NCI-H2029 treated with DMSO at 0.1 percent for 48 hours (cell line): ENCODE measurements around the gene TMEM219.

Source experiments
- DNase-seq: peaks from one replicate; lab custom pipeline; 2025; lab: John Stamatoyannopoulos, UW

Gene TMEM219

DNA sequence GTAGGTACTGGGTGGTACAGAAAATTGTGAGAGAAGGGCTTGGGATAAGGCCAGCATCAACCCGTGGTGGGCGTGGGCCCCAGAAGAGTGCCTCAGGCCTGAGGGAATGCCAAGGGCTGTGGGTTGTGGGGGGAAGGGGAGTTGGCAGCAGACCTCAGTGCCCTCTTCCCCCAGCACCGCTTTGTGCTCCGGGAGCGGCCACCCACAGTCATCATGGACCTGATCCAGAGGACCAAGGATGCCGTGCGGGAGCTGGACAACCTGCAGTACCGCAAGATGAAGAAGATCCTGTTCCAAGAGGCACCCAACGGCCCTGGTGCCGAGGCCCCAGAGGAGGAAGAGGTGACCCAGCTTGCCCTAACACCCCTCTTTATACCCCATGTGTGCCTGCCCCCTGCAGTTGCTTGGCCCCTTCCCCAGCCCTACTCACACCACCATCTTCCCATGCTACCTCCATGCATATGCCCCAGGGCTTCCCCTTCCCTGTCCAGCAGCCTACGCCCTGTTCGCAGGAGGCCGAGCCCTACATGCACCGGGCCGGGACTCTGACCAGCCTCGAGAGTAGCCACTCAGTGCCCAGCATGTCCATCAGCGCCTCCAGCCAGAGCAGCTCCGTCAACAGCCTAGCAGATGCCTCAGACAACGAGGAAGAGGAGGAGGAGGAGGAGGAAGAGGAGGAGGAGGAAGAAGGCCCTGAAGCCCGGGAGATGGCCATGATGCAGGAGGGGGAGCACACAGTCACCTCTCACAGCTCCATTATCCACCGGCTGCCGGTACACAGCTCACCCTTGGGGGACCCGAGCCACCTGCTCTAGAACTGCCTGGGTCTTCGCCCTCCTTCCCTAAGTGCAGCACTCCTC is 20.9 kb downstream of the TMEM219 start:
- DNase-seq = no peak

DNA sequence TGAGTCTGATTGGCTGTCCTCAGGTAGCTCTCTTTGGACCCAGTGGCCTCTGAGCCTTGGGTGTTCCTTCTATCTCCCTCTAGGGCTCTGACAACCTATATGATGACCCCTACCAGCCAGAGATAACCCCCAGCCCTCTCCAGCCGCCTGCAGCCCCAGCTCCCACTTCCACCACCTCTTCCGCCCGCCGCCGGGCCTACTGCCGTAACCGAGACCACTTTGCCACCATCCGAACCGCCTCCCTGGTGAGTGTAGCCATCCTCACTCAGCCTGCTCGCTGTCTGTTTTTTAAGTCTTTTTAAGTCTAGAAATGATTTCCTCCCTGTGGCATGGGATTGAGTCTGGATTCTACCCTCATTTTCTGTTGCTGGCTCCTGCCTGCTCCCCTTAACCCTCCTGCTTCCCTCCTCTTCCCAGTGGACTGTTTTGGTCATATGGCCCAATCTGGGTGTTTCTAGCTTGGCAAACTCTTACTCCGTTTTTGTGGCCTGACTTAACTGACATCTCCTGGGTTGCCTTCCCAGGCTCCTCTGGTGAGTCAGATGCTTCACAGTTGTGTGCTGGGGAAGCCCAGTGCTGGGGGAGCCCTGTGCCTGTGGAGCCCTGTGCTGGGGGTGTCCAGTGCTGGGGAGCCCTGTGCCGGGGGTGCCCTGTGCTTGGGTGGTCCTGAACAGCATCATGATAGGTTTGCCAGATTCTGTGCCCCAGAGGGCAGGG is 21.7 kb downstream of the TMEM219 start:
- DNase-seq = no peak

DNA sequence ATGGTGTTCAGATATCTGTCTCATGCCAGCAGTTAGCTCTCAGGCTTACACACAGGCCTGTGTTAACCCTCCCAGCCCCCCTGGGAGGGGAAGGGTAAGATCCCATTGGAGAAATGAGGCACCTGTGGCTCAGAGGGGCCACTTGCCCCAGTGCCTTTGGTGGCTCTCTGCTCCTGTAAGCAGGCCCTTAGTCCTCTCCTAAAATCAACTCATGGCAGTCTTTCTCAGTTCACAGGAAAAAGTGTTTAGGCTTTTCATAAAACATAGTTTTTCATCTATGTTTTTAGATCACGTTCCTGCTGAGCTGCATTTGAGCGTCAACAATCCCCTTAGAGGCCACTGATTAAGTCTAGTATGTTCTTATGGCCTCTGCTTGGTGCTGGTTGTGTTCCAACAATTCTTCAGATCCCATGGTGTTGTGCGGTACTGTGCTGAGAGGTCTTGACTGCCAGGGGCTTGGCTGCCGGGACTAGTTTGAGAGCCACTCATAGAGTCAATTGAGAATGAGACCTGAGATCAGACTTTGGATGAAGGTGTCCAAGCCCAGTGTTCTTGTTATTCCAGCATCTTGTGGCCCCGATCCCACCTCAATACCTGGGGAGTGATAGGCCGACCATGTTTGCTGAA is 22.4 kb downstream of the TMEM219 start:
- DNase-seq = no peak

DNA sequence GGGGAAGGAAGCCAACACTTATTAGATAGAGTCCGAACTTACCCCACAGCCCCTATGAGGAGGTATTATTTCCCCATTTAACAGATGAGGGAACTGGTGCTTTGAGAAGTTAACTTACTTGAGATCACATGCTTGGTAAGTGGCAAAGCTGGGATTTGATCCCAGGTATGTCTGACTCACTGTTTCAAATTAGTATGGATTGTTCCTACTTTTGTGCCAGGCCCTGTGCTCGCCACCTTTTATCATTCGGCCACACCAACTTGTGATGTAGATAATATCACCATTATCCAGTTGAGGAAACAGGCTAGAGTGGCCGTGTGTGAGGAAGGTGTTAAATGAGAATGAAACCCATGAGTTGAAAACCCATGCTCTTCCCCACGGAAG is 22.9 kb downstream of the TMEM219 start:
- DNase-seq = no peak

DNA sequence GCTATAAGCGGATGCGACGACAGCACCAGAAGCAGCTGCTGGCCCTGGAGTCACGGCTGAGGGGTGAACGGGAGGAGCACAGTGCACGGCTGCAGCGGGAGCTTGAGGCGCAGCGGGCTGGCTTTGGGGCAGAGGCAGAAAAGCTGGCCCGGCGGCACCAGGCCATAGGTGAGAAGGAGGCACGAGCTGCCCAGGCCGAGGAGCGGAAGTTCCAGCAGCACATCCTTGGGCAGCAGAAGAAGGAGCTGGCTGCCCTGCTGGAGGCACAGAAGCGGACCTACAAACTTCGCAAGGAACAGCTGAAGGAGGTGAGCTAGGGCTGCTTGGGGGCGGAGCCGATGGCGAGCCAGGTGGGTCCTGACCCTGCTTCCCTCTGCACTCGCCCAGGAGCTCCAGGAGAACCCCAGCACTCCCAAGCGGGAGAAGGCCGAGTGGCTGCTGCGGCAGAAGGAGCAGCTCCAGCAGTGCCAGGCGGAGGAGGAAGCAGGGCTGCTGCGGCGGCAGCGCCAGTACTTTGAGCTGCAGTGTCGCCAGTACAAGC is 23.5 kb downstream of the TMEM219 start:
- DNase-seq = no peak

DNA sequence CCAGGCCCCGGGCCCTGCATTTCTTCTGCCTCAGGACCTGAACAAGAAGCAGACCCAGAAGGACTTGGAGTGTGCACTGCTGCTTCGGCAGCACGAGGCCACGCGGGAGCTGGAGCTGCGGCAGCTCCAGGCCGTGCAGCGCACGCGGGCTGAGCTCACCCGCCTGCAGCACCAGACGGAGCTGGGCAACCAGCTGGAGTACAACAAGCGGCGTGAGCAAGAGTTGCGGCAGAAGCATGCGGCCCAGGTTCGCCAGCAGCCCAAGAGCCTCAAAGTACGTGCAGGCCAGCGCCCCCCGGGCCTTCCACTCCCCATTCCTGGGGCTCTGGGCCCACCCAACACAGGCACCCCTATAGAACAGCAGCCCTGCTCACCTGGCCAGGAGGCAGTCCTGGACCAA is 24.4 kb downstream of the TMEM219 start:
- DNase-seq = no peak

DNA sequence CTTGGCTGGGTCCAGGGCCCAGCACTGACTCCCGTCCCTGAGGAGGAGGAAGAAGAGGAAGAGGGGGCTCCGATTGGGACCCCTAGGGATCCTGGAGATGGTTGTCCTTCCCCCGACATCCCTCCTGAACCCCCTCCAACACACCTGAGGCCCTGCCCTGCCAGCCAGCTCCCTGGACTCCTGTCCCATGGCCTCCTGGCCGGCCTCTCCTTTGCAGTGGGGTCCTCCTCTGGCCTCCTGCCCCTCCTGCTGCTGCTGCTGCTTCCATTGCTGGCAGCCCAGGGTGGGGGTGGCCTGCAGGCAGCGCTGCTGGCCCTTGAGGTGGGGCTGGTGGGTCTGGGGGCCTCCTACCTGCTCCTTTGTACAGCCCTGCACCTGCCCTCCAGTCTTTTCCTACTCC is 25.1 kb downstream of the TMEM219 start:
- no peak for DNase-seq

DNA sequence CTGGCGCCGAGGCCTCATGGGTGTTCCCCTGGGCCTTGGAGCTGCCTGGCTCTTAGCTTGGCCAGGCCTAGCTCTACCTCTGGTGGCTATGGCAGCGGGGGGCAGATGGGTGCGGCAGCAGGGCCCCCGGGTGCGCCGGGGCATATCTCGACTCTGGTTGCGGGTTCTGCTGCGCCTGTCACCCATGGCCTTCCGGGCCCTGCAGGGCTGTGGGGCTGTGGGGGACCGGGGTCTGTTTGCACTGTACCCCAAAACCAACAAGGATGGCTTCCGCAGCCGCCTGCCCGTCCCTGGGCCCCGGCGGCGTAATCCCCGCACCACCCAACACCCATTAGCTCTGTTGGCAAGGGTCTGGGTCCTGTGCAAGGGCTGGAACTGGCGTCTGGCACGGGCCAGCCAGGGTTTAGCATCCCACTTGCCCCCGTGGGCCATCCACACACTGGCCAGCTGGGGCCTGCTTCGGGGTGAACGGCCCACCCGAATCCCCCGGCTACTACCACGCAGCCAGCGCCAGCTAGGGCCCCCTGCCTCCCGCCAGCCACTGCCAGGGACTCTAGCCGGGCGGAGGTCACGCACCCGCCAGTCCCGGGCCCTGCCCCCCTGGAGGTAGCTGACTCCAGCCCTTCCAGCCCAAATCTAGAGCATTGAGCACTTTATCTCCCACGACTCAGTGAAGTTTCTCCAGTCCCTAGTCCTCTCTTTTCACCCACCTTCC is 25.6 kb downstream of the TMEM219 start:
- no peak for DNase-seq

DNA sequence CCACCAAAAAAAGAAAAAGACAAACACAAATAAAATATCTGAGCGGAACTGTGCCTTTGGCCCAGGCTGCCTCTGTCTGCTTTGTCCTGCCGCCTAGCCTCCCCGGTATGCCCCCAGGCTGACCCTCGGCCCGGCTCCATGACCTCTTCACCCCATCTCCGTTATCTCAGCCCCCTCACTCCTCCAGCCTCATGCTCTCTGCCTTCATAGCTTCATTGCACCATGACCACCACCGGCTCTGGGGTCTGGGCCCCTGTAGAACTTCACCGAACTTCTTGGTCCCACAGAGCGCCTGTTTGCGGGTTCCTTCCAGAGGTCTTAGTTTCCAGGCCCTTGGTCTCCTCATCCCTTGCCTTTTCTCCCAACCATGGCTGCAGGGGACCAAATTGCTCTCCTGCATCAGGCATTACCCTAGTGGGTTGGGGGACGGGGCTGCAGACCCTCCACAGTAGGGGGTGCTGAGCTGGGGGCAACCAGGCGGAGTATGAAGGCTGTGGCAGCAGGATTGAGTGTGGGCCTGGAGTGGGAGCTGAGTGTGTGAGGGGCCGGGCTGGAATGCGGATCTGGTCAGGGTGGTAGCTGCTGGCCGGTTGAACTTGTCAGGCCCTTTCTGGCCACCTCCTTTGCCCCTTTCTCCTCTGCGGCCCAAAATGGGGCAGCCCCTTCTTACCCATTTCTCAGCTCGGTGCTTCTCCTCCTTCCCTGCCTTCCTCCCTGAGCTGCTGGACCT is 26.6 kb downstream of the TMEM219 start:
- DNase-seq = no peak

DNA sequence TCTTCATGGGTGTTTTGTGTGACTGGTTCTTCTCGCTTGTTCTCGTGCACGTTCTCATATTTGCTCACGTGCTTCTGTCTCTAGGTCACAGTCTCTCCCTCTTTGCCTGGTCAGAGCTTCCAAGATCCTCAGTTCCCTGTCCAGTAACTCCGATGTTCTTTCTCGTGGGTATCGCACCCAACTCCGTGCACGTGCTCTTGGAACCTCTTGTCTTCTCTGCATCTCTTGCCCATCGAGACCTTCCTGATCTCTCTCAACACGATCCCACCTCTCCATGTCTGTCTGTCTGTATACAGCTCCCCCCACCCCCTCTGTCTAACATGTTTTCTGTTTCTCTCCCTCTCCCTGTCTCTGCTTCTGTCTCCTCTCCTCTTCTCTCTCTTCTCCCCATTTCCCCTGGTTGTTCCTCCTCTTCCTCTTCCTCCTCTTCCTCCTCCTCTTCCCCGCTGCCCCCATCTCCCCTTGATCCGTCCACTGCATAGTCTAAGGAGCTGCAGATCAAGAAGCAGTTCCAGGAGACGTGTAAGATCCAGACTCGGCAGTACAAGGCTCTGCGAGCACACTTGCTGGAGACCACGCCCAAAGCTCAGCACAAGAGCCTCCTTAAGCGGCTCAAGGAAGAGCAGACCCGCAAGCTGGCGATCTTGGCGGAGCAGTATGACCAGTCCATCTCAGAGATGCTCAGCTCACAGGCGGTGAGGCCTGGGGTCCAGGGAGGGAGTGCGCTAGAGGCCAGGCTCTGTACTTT is 27.4 kb downstream of the TMEM219 start:
- DNase-seq = no peak

DNA sequence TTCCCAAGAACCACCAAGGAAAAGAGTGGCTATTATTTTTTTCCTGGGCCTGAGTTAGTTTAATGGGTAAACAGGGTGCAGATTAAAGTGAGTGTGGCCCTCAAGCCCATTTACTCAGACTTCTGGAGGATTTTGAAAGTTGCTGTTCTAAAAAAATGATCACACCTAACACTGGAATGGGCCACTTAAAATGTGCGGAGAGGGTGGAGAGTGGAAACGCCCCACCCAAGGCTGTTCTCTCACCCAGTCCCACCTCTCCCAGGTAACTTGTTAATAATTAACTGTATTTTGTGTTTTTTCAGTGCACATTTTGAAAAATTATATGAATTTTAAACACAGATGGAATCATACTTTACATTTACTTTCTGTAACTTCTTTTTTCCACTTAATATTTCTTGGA is 28.2 kb downstream of the TMEM219 start:
- DNase-seq = no peak

DNA sequence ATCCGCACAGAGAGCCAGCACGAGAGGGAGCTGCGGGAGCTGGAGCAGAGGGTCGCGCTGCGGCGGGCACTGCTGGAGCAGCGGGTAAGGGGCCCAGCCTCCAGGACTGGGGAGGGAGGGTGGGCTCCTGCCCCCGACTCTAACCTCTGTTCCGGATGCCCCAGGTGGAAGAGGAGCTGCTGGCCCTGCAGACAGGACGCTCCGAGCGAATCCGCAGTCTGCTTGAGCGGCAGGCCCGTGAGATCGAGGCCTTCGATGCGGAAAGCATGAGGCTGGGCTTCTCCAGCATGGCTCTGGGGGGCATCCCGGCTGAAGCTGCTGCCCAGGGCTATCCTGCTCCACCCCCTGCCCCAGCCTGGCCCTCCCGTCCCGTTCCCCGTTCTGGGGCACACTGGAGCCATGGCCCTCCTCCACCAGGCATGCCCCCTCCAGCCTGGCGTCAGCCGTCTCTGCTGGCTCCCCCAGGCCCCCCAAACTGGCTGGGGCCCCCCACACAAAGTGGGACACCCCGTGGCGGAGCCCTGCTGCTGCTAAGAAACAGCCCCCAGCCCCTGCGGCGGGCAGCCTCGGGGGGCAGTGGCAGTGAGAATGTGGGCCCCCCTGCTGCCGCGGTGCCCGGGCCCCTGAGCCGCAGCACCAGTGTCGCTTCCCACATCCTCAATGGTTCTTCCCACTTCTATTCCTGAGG is 29.1 kb downstream of the TMEM219 start:
- no peak for DNase-seq

DNA sequence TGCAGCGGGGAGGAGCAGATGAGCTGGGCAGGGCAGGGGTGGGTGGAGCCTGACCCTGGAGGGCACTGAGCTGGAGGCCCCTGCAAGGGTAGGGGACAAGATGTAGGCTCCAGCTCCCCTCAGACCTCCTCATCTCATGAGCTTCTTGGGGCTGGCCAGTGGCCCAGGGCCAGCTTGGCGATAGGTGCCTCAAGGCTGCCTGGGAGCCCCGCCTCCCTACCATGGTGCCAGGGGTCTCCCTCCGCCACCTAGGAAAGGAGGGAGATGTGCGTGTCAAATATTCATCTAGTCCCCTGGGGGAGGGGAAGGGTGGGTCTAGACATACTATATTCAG is 29.7 kb downstream of the TMEM219 start:
- no peak for DNase-seq

DNA sequence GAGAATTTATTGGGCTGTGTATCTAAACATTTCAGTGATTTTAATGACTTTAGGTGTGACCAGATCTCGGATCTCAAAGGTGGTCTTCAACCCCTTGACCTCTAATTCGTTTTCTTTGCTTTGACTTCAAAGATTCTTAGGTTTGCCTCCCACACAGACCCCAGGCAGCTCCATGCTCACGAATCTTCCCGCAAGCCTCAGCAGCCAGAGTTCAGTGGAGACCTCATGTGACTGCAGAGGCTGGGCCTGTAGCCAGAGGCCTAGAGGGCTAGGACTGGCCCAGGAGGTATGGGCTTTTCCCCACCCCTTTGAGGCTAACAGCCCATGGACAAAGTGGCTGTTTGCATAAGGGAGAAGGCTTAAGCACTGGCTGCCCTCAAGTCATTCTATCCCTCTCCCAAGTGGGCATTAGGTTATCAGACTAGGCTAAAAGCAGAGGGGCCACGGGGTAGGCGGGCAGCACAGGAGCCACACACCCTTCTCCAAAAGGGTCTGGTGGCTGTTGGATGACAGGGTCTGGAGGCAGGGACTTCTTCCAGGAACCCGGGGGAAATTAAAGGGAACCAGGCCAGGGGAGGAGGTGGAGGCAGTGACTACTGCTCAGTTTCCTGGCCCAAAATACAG is 30.6 kb downstream of the TMEM219 start:
- no peak for DNase-seq

DNA sequence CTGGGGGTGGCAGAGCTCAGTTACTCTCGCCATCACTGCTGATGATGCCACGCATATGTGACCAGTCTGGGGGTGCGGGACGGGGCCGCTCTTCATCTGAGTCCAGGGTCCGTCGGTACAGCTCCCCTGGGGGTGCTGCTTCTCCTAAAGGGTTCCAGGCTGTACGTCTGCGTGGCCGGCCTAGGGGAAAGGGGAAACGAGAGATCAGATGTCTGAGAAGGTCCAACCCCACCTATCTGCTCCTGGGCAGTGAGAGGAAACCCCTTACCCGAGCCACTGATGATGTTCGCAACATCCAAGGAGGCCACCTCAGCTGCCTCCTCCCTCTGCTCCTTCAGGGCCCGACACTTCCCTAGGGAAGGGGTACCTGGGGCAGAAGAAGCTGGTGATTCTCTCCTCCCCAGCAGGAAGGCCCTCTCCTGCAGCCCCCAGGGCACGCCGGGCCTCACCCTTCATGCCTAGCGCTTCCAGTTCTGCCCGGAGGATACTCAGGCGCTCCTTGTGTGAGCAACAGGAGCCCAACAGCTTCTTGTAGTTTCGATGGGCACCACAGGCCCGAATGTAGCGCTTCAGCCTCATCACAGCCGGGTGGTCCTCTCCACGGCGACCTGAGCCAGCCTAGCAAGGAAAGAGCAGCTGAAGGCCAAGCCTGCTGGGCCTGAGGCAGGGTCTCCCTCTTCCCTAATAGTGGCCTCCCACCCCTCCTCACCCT is 31.5 kb downstream of the TMEM219 start:
- no peak for DNase-seq

DNA sequence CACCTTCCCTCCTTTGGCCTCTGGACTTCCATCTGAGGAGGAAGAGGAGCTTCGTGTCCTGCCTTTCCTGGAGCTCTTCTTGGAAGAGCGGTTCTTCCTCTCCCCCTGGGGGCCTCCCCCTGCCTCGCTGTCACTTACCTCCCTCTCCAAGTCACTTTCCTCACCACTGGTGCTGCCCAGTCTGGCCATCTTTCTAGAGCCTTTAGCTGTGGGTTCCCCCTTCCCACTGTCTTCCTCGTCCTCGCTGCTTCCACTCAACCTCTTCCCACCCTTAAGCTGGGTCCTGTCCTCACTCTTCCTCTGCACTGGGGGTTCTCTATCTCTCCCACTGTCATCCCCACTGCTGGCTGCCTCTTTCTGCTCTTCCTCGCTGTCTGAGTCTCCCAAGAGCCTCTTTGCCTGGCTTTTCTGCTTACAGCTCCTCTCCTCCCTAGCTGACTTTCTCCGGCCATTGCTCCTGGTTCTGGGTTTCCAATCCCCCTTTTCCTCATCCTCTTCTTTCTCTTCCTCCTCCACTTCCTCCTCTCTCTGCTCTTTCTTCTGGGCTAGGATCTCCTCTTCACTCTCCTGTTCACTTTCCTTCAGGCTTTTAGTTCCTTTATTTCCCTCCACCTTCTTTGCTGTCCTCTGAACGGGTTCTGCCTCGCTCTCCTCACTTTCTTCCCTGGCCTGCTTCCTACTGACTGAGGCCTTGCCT is 32.2 kb downstream of the TMEM219 start:
- no peak for DNase-seq

DNA sequence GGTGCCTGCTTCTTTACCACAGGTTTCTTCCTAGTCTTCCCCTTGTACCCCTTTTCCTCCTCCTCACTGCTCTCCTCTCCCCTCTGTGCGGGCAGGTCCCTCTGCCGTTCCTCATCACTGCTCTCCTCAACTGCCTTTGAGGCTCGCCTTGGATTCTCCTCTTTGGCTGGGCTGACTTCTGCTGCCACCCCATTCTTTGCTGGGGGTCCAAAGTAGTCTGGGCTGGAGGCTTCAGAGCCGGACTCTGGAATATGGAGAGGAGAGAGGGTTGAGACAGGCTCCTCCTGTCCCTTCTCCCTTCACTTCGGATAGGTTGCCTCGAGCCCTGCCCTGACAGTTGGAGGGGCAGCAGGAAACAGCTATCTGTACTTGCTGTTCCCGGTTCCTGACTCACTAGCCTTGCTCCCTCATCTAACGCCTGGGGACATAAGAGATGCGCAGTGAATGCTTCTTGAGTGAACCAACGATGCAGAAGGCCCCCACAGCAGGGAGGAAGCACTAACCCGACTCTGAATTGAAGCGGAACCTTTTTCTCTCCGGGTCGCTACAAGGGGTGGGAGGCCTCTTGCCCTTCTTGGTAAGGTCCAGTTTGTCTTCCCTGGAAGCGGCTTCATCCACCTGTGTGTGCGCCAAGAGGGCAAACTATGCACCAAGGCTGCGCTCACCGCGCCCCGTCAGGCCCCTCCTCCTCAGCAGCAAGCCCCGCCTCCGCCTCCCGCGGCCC is 32.9 kb downstream of the TMEM219 start:
- DNase-seq = no peak
